Suprapubic skin (tissue), 4 donors: Measurements from ENCODE around the gene LAMTOR2. TPM values are rescaled to one million over a fixed set of nuclear protein-coding genes. Genes with fewer than 3 reads are reported as not detected.
A peak's percentile ranks its signal among the peaks of the same experiment; 100 is the strongest.

Experiments
- DNase-seq, 2 donors: peaks; one replicate each; pipeline ENCODE4 v3.0.0-alpha.2; 2019; ENCODE audit warnings: low spot score in 2 of 2
- H3K27ac ChIP-seq: fragments of 200-600 bp; sonication (generic); one replicate; pipeline ENCODE4 v1.5.1; 2019
- H3K27me3 ChIP-seq: fragments of 200-600 bp; sonication (generic); one replicate; pipeline ENCODE4 v1.5.1; 2019
- H3K36me3 ChIP-seq: fragments of 200-600 bp; sonication (generic); one replicate; pipeline ENCODE4 v1.5.1; 2019
- H3K4me1 ChIP-seq: fragments of 200-600 bp; sonication (generic); one replicate; pipeline ENCODE4 v1.5.1; 2019
- H3K4me3 ChIP-seq: fragments of 200-600 bp; sonication (generic); one replicate; pipeline ENCODE4 v1.5.1; 2019; ENCODE audit warnings: mild to moderate bottlenecking
- H3K9me3 ChIP-seq: fragments of 200-600 bp; sonication (generic); one replicate; pipeline ENCODE4 v1.5.1; 2019
- CTCF ChIP-seq, 2 donors: fragments of 200-600 bp in 1 of 2; fragments of 450-650 bp in 1 of 2; sonication (generic) in 1 of 2; IDR thresholded peaks; one replicate each; pipeline ENCODE4 v1.5.1; 2016 to 2019; ENCODE audit warnings: antibody characterized with exemption in 2 of 2, mild to moderate bottlenecking in 1 of 2, moderate library complexity in 1 of 2
- EP300 ChIP-seq: sonication (generic); formaldehyde crosslinking; IDR thresholded peaks from one replicate; pipeline ENCODE4 v1.6.1; 2017; ENCODE audit warnings: antibody characterized with exemption
- POLR2A ChIP-seq, 2 donors: fragments of 450-650 bp; IDR thresholded peaks; one replicate each; pipeline ENCODE4 v1.6.1; 2017; ENCODE audit warnings: antibody characterized with exemption in 2 of 2, mild to moderate bottlenecking in 2 of 2, moderate library complexity in 2 of 2
- POLR2AphosphoS5 ChIP-seq, 3 donors: sonication (generic); formaldehyde crosslinking; IDR thresholded peaks; one replicate each; pipeline ENCODE4 v1.6.1; 2017; ENCODE audit warnings: antibody characterized with exemption in 3 of 3
- WGBS: methylation state at CpG from one replicate; pipeline ENCODE4 v1.1.5; 2018; 5-methylcytosine and 5-hydroxymethylcytosine counted together
- total RNA-seq, 4 donors: library from RNA; depleted of rRNA; stranded (reverse); fragments of >200 nt; gene quantifications; one replicate each; pipeline ENCODE4 v1.1.0, GENCODE V29; 2016

Gene LAMTOR2
- total RNA-seq, 4 donors from 2014 or later: 27.3 to 66.6 (median 57.7) TPM

DNA sequence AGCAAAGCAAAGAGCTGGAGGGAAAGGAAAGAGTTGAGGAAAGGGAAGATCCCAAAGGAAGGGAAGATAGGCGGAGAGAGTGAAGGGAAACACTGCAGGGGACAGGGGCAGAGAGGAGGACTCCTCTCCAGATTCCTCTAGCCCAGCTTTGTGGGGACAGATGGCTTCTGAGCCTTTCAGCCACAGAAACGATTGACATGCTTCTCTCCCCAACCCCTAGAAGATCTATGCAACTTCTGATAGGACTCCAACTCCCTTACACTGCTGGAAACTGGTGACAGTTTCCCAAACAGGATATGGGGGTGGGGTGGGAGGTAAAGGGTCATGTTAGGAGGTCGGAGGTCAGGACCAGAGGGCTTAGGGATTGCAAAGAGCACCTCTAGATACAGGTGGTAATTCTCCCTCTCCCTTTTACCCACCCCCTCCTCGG is 21.2 kb downstream of the LAMTOR2 start:
- TF ChIP-seq EP300 (no peak), CTCF (IDR thresholded peaks at IDR 0.05) (no peak), POLR2AphosphoS5 (IDR thresholded peaks at IDR 0.05) (no peak), POLR2A (IDR thresholded peaks at IDR 0.05) (no peak)
- no peak for DNase-seq

GRCh38 chr1:156076609-156077429 is 22.2 kb downstream of the LAMTOR2 start:
- no peak overlapping the region for H3K27ac ChIP-seq
- H3K9me3 ChIP-seq: no peaks in the 10 kb centered on the region
- no peak for DNase-seq
- peak overlapping the region; percentile 43 for H3K4me3 ChIP-seq
- H3K27me3 ChIP-seq: no peaks in the 10 kb centered on the region
- no peaks in the 10 kb centered on the region for H3K36me3 ChIP-seq
- TF ChIP-seq CTCF (IDR thresholded peaks at IDR 0.05) (no peak), POLR2AphosphoS5 (IDR thresholded peaks at IDR 0.05) (no peak), POLR2A (IDR thresholded peaks at IDR 0.05) (no peak), EP300 (no peak)
- WGBS: 33% methylated on average over 24 of the region's 73 CpGs
- H3K4me1 ChIP-seq: peaks cover 28% of the 10 kb centered on the region

More for the DNA sequence above, 21.2 kb downstream of the LAMTOR2 start:
- Histone ChIP-seq H3K36me3 (no peaks in the 10 kb centered on the region), H3K27ac (no peak overlapping the region), H3K4me3 (peak overlapping the region; percentile 43), H3K4me1 (peaks cover 20% of the 10 kb centered on the region), H3K9me3 (no peaks in the 10 kb centered on the region), H3K27me3 (no peaks in the 10 kb centered on the region)
- 56% methylated on average over 4 of the region's 4 CpGs for WGBS

DNA sequence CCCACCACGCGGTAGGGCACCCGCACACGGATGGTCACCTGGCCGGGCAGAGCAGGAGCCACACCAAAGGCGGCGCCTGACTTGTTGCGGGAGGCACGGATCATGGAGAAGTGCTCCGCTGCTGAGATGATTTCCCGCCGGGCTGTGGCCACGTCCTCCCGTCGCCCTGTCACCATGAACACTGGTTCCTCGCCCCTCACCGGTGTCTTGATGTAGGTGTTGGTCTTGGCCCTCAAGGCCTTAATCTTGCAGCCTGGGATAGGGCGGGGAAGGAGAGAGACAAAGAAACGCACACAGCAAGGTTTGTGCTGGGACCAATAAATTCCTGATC is 22.8 kb downstream of the LAMTOR2 start:
- no peak overlapping the region for H3K27ac ChIP-seq
- no peak for TF ChIP-seq POLR2A (IDR thresholded peaks at IDR 0.05)
- no peak for TF ChIP-seq CTCF (IDR thresholded peaks at IDR 0.05)
- TF ChIP-seq POLR2AphosphoS5 (IDR thresholded peaks at IDR 0.05): no peak
- no peak for TF ChIP-seq EP300

GRCh38 chr1:156078728-156079127 is 24.1 kb downstream of the LAMTOR2 start:
- 94% methylated on average over 5 of the region's 5 CpGs for WGBS
- Histone ChIP-seq H3K36me3 (no peaks in the 10 kb centered on the region), H3K27ac (no peak overlapping the region), H3K4me1 (peaks cover 44% of the 10 kb centered on the region), H3K4me3 (no peak overlapping the region), H3K27me3 (no peaks in the 10 kb centered on the region), H3K9me3 (no peaks in the 10 kb centered on the region)
- DNase-seq: no peak
- TF ChIP-seq POLR2A (IDR thresholded peaks at IDR 0.05) (no peak), CTCF (IDR thresholded peaks at IDR 0.05) (no peak), EP300 (no peak)

More for the DNA sequence above, 22.8 kb downstream of the LAMTOR2 start:
- Histone ChIP-seq H3K4me3 (no peak overlapping the region), H3K4me1 (peaks cover 33% of the 10 kb centered on the region), H3K27me3 (no peaks in the 10 kb centered on the region), H3K9me3 (no peaks in the 10 kb centered on the region), H3K36me3 (no peaks in the 10 kb centered on the region)
- no peak for DNase-seq
- 87% methylated on average over 10 of the region's 19 CpGs for WGBS

GRCh38 chr1:156079762-156080161 is 25.2 kb downstream of the LAMTOR2 start:
- WGBS: 84% methylated on average over 5 of the region's 5 CpGs
- Histone ChIP-seq H3K4me1 (peaks cover 42% of the 10 kb centered on the region), H3K4me3 (no peak overlapping the region), H3K9me3 (no peaks in the 10 kb centered on the region), H3K27ac (no peak overlapping the region), H3K27me3 (no peaks in the 10 kb centered on the region), H3K36me3 (no peaks in the 10 kb centered on the region)
- TF ChIP-seq POLR2A (IDR thresholded peaks at IDR 0.05) (no peak), EP300 (no peak), CTCF (IDR thresholded peaks at IDR 0.05) (no peak)
- DNase-seq: no peak
